Endodermal cell (in vitro differentiated cells): Measurements from ENCODE around the gene HPSE2. TPM values are rescaled to one million over a fixed set of nuclear protein-coding genes. Genes with fewer than 3 reads are reported as not detected.
"Not testable (repeated sequence)": the region's sequence is repeated elsewhere in the genome, so short reads cannot be mapped to it uniquely, and the experiment has no call there.

Experiments
- DNase-seq: peaks from one replicate; pipeline ENCODE4 v3.0.0-alpha.2; 2017
- H3K27ac ChIP-seq: 2 replicates; pipeline ENCODE4 v1.5.1; 2013; ENCODE audit warnings: mild to moderate bottlenecking, low read depth, low read length, moderate library complexity
- H3K27me3 ChIP-seq: 2 replicates; pipeline ENCODE4 v1.6.1; 2013; ENCODE audit warnings: mild to moderate bottlenecking, low read length, moderate library complexity; ENCODE audit not compliant: insufficient read depth, control insufficient read depth, poor library complexity, severe bottlenecking
- H3K36me3 ChIP-seq: 2 replicates; pipeline ENCODE4 v1.7.0; 2013; ENCODE audit warnings: mild to moderate bottlenecking, low read length, moderate library complexity; ENCODE audit not compliant: control insufficient read depth, insufficient read depth
- H3K4me1 ChIP-seq: one replicate; pipeline ENCODE4 v1.7.0; 2013; ENCODE audit warnings: low read length; ENCODE audit not compliant: control insufficient read depth, insufficient read depth
- H3K4me3 ChIP-seq: 2 replicates; pipeline ENCODE4 v1.5.1; 2013; ENCODE audit warnings: mild to moderate bottlenecking, low read length, moderate library complexity
- H3K9ac ChIP-seq: 2 replicates; pipeline ENCODE4 v1.6.1; 2013; ENCODE audit warnings: mild to moderate bottlenecking, low read length, moderate library complexity; ENCODE audit not compliant: poor library complexity, severe bottlenecking; ENCODE audit errors: extremely low read depth
- H3K9me3 ChIP-seq: 2 replicates; pipeline ENCODE4 v1.6.1; 2013; ENCODE audit warnings: mild to moderate bottlenecking, low read length, moderate library complexity; ENCODE audit not compliant: control insufficient read depth
- H3K27ac Mint-ChIP-seq: 2 replicates; pipeline ENCODE4 v1.8.0; 2020; ENCODE audit warnings: mixed read lengths
- H3K27me3 Mint-ChIP-seq: 2 replicates; pipeline ENCODE4 v1.8.0; 2021; ENCODE audit warnings: mild to moderate bottlenecking, mixed read lengths; ENCODE audit not compliant: insufficient read depth
- H3K36me3 Mint-ChIP-seq: 2 replicates; pipeline ENCODE4 v1.8.0; 2020; ENCODE audit warnings: low read depth, mixed read lengths
- H3K4me1 Mint-ChIP-seq: 2 replicates; pipeline ENCODE4 v1.8.0; 2020; ENCODE audit warnings: mixed read lengths
- H3K4me3 Mint-ChIP-seq: 2 replicates; pipeline ENCODE4 v1.8.0; 2020; ENCODE audit warnings: mild to moderate bottlenecking, moderate library complexity, mixed read lengths
- H3K9me3 Mint-ChIP-seq: 2 replicates; pipeline ENCODE4 v1.8.0; 2020; ENCODE audit warnings: mild to moderate bottlenecking, mixed read lengths
- CTCF ChIP-seq: fragments of 200-600 bp; sonication (generic); conservative IDR thresholded peaks from 2 replicates; pipeline ENCODE4 v1.5.0; 2021; ENCODE audit warnings: antibody characterized with exemption, mild to moderate bottlenecking
- WGBS, 2 experiments: methylation state at CpG; one replicate each; pipeline versions ENCODE4 v1.1.5 to v1.1.7; 2013; ENCODE audit warnings: missing lambda C conversion rate in 2 of 2, mixed read lengths in 1 of 2; ENCODE audit not compliant: insufficient coverage in 1 of 2, insufficient read length in 1 of 2; 5-methylcytosine and 5-hydroxymethylcytosine counted together
- total RNA-seq, 2 donors: library from RNA; stranded (reverse); fragmentation: NEBNext Ultra II Directional in 1 of 2; extraction: Animal tissue kit (Norgen Biotek cat#: 25700) in 1 of 2; gene quantifications; 2 replicates in 1 of 2; 3 replicates in 1 of 2; pipeline ENCODE4 v1.2.1, GENCODE V29; 2021

HPSE2 gene
- total RNA-seq, 2 donors from 2014 or later: 0.07 to 0.11 TPM

GRCh38 chr10:98908868-98909267 is 326.8 kb downstream of the HPSE2 start:
- no peak for TF ChIP-seq CTCF
- H3K4me1 ChIP-seq: no peaks in the 10 kb centered on the region
- Mint-ChIP-seq H3K4me3 (no peak overlapping the region), H3K27ac (no peak overlapping the region), H3K9me3 (no peaks in the 10 kb centered on the region), H3K27me3 (peaks cover 4% of the 10 kb centered on the region), H3K4me1 (no peaks in the 10 kb centered on the region), H3K36me3 (no peaks in the 10 kb centered on the region)
- no peaks in the 10 kb centered on the region for H3K36me3 ChIP-seq
- 93 to 100% methylated on average over 2 to 3 of the region's 3 CpGs for WGBS, 2 experiments
- DNase-seq: no peak
- H3K27me3 ChIP-seq: no peaks in the 10 kb centered on the region
- no peak overlapping the region for H3K9ac ChIP-seq
- no peak overlapping the region for H3K27ac ChIP-seq
- H3K9me3 ChIP-seq: no peaks in the 10 kb centered on the region
- H3K4me3 ChIP-seq: no peak overlapping the region

GRCh38 chr10:98908247-98908646 is 327.4 kb downstream of the HPSE2 start:
- H3K36me3 Mint-ChIP-seq, H3K4me3 ChIP-seq, DNase-seq, H3K27me3 Mint-ChIP-seq, H3K9me3 ChIP-seq, H3K4me1 Mint-ChIP-seq, H3K9me3 Mint-ChIP-seq, H3K4me3 Mint-ChIP-seq, H3K4me1 ChIP-seq, H3K27ac Mint-ChIP-seq, H3K36me3 ChIP-seq, H3K9ac ChIP-seq, H3K27ac ChIP-seq, H3K27me3 ChIP-seq: not testable (repeated sequence)
- WGBS, 2 experiments: 90% methylated on average over 6 of the region's 8 CpGs; no CpG with 5 or more reads in 1 of the 2 experiments

DNA sequence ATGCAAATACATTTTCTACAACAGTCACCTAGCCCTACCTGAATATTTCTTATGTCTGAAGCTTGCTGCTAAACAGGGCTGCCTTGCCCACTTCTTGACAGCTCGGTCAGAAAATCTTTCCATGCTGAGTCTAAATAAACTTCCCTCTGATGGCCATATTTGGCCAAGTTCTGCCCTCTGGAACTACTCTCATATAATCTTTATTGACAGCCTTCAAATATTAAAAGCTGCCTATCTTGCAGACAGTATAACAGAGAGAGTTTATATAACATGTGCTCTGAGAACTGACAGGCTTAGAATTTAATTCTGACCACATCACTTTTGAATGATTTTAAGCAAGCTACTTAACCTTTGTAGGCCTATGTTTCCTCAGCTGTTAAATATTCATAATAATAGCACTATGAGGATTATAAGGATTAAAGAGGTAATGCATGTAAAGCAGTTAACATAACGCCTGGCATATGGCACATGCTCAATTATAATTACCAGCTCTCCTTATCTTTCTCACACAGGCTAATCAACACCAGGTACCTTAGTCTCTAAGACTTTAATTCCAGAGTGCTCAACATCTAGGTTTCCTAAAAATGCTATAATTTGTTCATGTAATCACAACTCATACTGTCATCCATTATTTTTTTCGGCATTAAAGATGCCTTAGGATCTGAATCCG is 334.1 kb downstream of the HPSE2 start:
- H3K4me3 ChIP-seq: no peak overlapping the region
- H3K27me3 Mint-ChIP-seq: peaks cover 10% of the 10 kb centered on the region
- no peak for TF ChIP-seq CTCF

GRCh38 chr10:98899018-98899417 is 336.6 kb downstream of the HPSE2 start:
- Histone ChIP-seq H3K9me3 (no peaks in the 10 kb centered on the region), H3K4me1 (no peaks in the 10 kb centered on the region), H3K27ac (no peak overlapping the region), H3K36me3 (no peaks in the 10 kb centered on the region), H3K9ac (no peak overlapping the region), H3K27me3 (no peaks in the 10 kb centered on the region), H3K4me3 (no peak overlapping the region)
- DNase-seq: no peak
- TF ChIP-seq CTCF: no peak
- Mint-ChIP-seq H3K9me3 (no peaks in the 10 kb centered on the region), H3K4me1 (peaks cover 4% of the 10 kb centered on the region), H3K4me3 (no peak overlapping the region), H3K36me3 (no peaks in the 10 kb centered on the region), H3K27me3 (peaks cover 6% of the 10 kb centered on the region), H3K27ac (no peak overlapping the region)
- WGBS, 2 experiments: 53 to 85% methylated on average over 2 to 3 of the region's 3 CpGs

More for the DNA sequence above, 334.1 kb downstream of the HPSE2 start:
- Histone ChIP-seq H3K9me3 (no peaks in the 10 kb centered on the region), H3K27me3 (no peaks in the 10 kb centered on the region), H3K36me3 (no peaks in the 10 kb centered on the region), H3K27ac (no peak overlapping the region), H3K9ac (no peak overlapping the region), H3K4me1 (no peaks in the 10 kb centered on the region)
- H3K9me3 Mint-ChIP-seq: no peaks in the 10 kb centered on the region
- no peak for DNase-seq
- H3K4me3 Mint-ChIP-seq: no peak overlapping the region
- H3K36me3 Mint-ChIP-seq: no peaks in the 10 kb centered on the region
- H3K27ac Mint-ChIP-seq: no peak overlapping the region
- WGBS, 2 experiments: 84 to 92% methylated on average over 3 to 4 of the region's 4 CpGs
- H3K4me1 Mint-ChIP-seq: peaks cover 4% of the 10 kb centered on the region
